Spleen (tissue), 11 donors: Measurements from ENCODE around the gene CADPS2. TPM values are rescaled to one million over a fixed set of nuclear protein-coding genes. Genes with fewer than 3 reads are reported as not detected.

Source experiments
- DNase-seq: peaks from one replicate; pipeline ENCODE4 v3.0.0-alpha.2; 2020
- H3K27ac ChIP-seq, 8 donors: fragments of 200-600 bp; sonication (generic) in 7 of 8; 1 replicate in 4 of 8; 2 replicates in 4 of 8; pipeline versions ENCODE4 v1.5.0 to v1.8.0; 2016 to 2021; ENCODE audit warnings: inconsistent platforms in 4 of 8, mild to moderate bottlenecking in 4 of 8, moderate library complexity in 1 of 8
- H3K27me3 ChIP-seq, 7 donors: fragments of 200-600 bp; sonication (generic) in 6 of 7; replicated peaks in 1 of 7; 1 replicate in 4 of 7; 2 replicates in 3 of 7; pipeline versions ENCODE4 v1.5.0 to v1.8.0; 2016 to 2021; ENCODE audit warnings: inconsistent platforms in 3 of 7, mild to moderate bottlenecking in 1 of 7
- H3K36me3 ChIP-seq, 6 donors: fragments of 200-600 bp; sonication (generic) in 5 of 6; 1 replicate in 4 of 6; 2 replicates in 2 of 6; pipeline versions ENCODE4 v1.5.0 to v1.8.0; 2016 to 2021; ENCODE audit warnings: inconsistent platforms in 2 of 6
- H3K4me1 ChIP-seq, 6 donors: fragments of 200-600 bp; sonication (generic) in 5 of 6; 1 replicate in 3 of 6; 2 replicates in 3 of 6; pipeline versions ENCODE4 v1.5.0 to v1.8.0; 2016 to 2021; ENCODE audit warnings: inconsistent platforms in 3 of 6
- H3K4me3 ChIP-seq, 8 donors: fragments of 200-600 bp; sonication (generic) in 7 of 8; 1 replicate in 4 of 8; 2 replicates in 4 of 8; pipeline versions ENCODE4 v1.5.0 to v1.8.0; 2016 to 2021; ENCODE audit warnings: inconsistent platforms in 4 of 8, mild to moderate bottlenecking in 4 of 8, moderate library complexity in 2 of 8
- H3K9me3 ChIP-seq, 8 donors: fragments of 200-600 bp; sonication (generic) in 7 of 8; 1 replicate in 4 of 8; 2 replicates in 4 of 8; pipeline versions ENCODE4 v1.5.0 to v1.8.0; 2016 to 2021; ENCODE audit warnings: inconsistent platforms in 4 of 8
- CTCF ChIP-seq, 11 experiments: fragments of 200-600 bp in 7 of 11; fragments of 450-650 bp in 4 of 11; sonication (generic) in 4 of 11; IDR thresholded peaks in 8 of 11; conservative IDR thresholded peaks in 3 of 11; 1 replicate in 7 of 11; 2 replicates in 4 of 11; pipeline versions ENCODE4 v1.4.0 to v1.8.0; 2016 to 2021; ENCODE audit warnings: antibody characterized with exemption in 11 of 11, inconsistent platforms in 4 of 11, mild to moderate bottlenecking in 1 of 11
- POLR2A ChIP-seq, 3 donors: fragments of 450-650 bp; IDR thresholded peaks; one replicate each; pipeline ENCODE4 v1.5.1; 2017; ENCODE audit warnings: antibody characterized with exemption in 3 of 3, mild to moderate bottlenecking in 1 of 3
- POLR2AphosphoS5 ChIP-seq, 3 donors: sonication (generic); formaldehyde crosslinking; IDR thresholded peaks; one replicate each; pipeline ENCODE4 v1.5.1; 2017; ENCODE audit warnings: antibody characterized with exemption in 3 of 3
- WGBS, 5 donors: extraction: QIAGEN DNeasy Blood & Tissue Kit in 3 of 5; methylation state at CpG; one replicate each; pipeline versions ENCODE4 v1.1.5 to v1.1.7; 2013 to 2018; 5-methylcytosine and 5-hydroxymethylcytosine counted together
- intact Hi-C: fragments of 100-400 bp; cut with DNase I; formaldehyde crosslinking; loops from one replicate; pipeline ENCODE4 v1.15.0; 2023; ENCODE audit warnings: low total_unique reads
- polyA plus RNA-seq, 3 donors: library from polyadenylated mRNA; stranded (reverse); fragments of 200-250 nt; gene quantifications; one replicate each; pipeline ENCODE4 v1.2.1, GENCODE V29; 2013
- total RNA-seq, 7 donors: library from RNA; depleted of rRNA in 3 of 7; stranded (reverse); fragments of >200 nt in 3 of 7; fragmentation: NEBNext Ultra II Directional in 4 of 7; extraction: Animal tissue kit (Norgen Biotek cat#: 25700) in 4 of 7; gene quantifications; one replicate each; pipeline versions ENCODE4 v1.1.0 to v1.2.1, GENCODE V29; 2016 to 2021
- donor health status: healthy with polysubstance abuse.
- donor health status: DM: no; HTN: no; CAD: no; lungs with moderate emphysema.
- donor health status: DM: no; HTN: no; CAD: no.
- donor health status: Bipolar disorder and iron deficiency.
- donor health status: healthy.
- donor health status: DM: no; HTN: no; CAD: no.
- donor health status: DM: yes; HTN: yes; CAD: no.

CADPS2 gene
- total and polyA plus RNA-seq, 10 donors, result 2.4 to 19.3 (median 11.7) TPM

DNA sequence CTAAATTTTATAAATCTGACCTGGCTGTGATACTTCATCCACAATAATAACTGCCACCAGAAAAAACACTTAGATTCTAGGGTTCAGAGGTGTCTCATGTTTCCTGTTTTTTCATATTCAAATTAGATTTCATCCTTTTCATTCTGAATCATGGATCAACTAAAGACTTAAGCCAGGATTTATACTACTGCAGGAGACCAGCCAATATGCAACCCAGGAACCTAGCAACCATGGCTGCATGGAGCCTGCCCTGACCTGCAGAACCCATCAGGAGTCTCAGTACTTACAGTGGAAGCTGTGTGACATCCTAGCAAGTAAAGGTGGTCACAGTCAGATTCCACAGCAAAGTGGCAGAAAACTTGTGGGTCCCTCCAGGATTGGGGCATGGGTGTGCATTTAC, 143.0 kb downstream of the CADPS2 start:
- no peaks in the 10 kb centered on the region for H3K36me3 ChIP-seq
- H3K4me3 ChIP-seq, result no peak overlapping the region
- no peak for DNase-seq
- no peaks in the 10 kb centered on the region for H3K27me3 ChIP-seq
- H3K4me1 ChIP-seq, result no peaks in the 10 kb centered on the region
- H3K27ac ChIP-seq, result no peak overlapping the region
- no peaks in the 10 kb centered on the region for H3K9me3 ChIP-seq
- intact Hi-C loops, result no loop called here
- TF ChIP-seq CTCF (IDR thresholded peaks at IDR 0.05 in 8 of 11, conservative IDR thresholded peaks at IDR 0.05 in 3 of 11) (no peak), POLR2AphosphoS5 (IDR thresholded peaks at IDR 0.05) (no peak), POLR2A (IDR thresholded peaks at IDR 0.05) (no peak)

DNA sequence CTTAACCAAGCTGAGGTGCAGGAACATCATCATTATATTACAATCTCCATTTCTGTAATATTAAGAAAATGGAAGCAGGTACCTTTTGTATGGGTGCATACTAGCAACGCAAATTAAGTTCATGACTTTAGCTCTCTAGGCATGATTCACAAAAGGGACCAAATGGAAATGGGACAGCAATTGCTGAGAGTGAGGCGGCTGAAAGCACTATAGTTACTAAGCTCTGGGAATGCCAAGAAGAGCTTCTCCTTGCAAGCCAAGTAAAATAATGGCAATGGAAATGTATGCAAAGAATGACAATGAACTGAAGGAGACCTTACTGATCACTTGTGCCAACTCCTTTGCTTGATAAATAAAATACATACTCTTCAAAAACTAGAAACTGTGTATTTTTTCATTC, 147.3 kb downstream of the CADPS2 start:
- H3K4me1 ChIP-seq, result no peaks in the 10 kb centered on the region
- H3K9me3 ChIP-seq, result no peaks in the 10 kb centered on the region
- intact Hi-C loops, result no loop called here
- TF ChIP-seq POLR2AphosphoS5 (IDR thresholded peaks at IDR 0.05) (no peak), POLR2A (IDR thresholded peaks at IDR 0.05) (no peak), CTCF (IDR thresholded peaks at IDR 0.05 in 8 of 11, conservative IDR thresholded peaks at IDR 0.05 in 3 of 11) (no peak)
- no peak overlapping the region for H3K27ac ChIP-seq
- no peak for DNase-seq
- H3K27me3 ChIP-seq, result no peaks in the 10 kb centered on the region
- H3K4me3 ChIP-seq, result no peak overlapping the region
- no peaks in the 10 kb centered on the region for H3K36me3 ChIP-seq
- WGBS, 5 donors, result 69 to 77% (median 75%) methylated on average over 2 of the region's 2 CpGs

GRCh38 chr7:122736183-122736582, 150.1 kb downstream of the CADPS2 start:
- no peak for DNase-seq
- no peak for TF ChIP-seq POLR2AphosphoS5 (IDR thresholded peaks at IDR 0.05)
- TF ChIP-seq POLR2A (IDR thresholded peaks at IDR 0.05), result no peak
- no peak for TF ChIP-seq CTCF (IDR thresholded peaks at IDR 0.05 in 8 of 11, conservative IDR thresholded peaks at IDR 0.05 in 3 of 11)
- Histone ChIP-seq H3K27me3 (no peaks in the 10 kb centered on the region), H3K36me3 (no peaks in the 10 kb centered on the region), H3K9me3 (no peaks in the 10 kb centered on the region), H3K4me3 (no peak overlapping the region), H3K27ac (no peak overlapping the region), H3K4me1 (no peaks in the 10 kb centered on the region)
- 80 to 97% (median 91%) methylated on average over 1 of the region's 1 CpG for WGBS, 5 donors
- intact Hi-C loops, result no loop called here

DNA sequence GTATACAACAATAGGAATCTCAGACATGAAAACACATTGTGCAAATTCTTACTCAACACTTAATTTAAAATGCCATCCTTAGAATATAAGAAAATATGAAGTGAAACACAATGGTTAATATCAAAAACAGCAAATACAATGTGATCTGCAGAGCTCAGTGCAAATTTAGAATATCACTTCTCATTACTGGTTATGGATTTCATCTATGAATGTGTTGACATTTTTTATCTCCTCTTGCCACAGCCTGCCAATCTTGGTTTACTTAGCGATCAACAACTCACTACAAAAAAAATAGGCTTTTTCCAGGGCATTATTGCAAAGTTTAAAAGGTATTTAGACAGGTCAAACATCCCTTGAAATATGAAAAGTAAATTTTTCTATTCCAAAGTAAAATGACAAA, 158.5 kb downstream of the CADPS2 start:
- Histone ChIP-seq H3K27ac (no peak overlapping the region), H3K4me1 (no peaks in the 10 kb centered on the region), H3K27me3 (no peaks in the 10 kb centered on the region), H3K36me3 (no peaks in the 10 kb centered on the region), H3K4me3 (no peak overlapping the region), H3K9me3 (peaks cover 0 to 11% (median 0%) of the 10 kb centered on the region in 8 donors)
- no peak for TF ChIP-seq CTCF (IDR thresholded peaks at IDR 0.05 in 8 of 11, conservative IDR thresholded peaks at IDR 0.05 in 3 of 11)
- no peak for TF ChIP-seq POLR2A (IDR thresholded peaks at IDR 0.05)
- no peak for TF ChIP-seq POLR2AphosphoS5 (IDR thresholded peaks at IDR 0.05)
- no peak for DNase-seq
- intact Hi-C loops, result no loop called here
- 69 to 94% (median 83%) methylated on average over 1 of the region's 1 CpG for WGBS, 5 donors
